Measurements from ENCODE around the gene ZNF408. TPM values are rescaled to one million over a fixed set of nuclear protein-coding genes. Genes with fewer than 3 reads are reported as not detected.

ZNF408 gene
- total RNA-seq, 1 donor from 2014 or later: 14.1 TPM

- H3K4me3 Mint-ChIP-seq: no peak overlapping the region
- no peaks in the 10 kb centered on the region for H3K27me3 Mint-ChIP-seq
- DNase-seq: no peak
- peaks cover 26% of the 10 kb centered on the region for H3K36me3 Mint-ChIP-seq (ENCODE audit: low read depth)
- peaks cover 9% of the 10 kb centered on the region for H3K4me1 Mint-ChIP-seq
- no peaks in the 10 kb centered on the region for H3K9me3 Mint-ChIP-seq
- intact Hi-C loops (cut with micrococcal nuclease): no loop called here
- H3K27ac Mint-ChIP-seq: no peak overlapping the region
Measured at GRCh38 chr11:46680164-46680760, 20.6 kb upstream of the ZNF408 start.

- intact Hi-C loops (cut with micrococcal nuclease): no loop called here
- H3K4me3 Mint-ChIP-seq: no peak overlapping the region
- peaks cover 26% of the 10 kb centered on the region for H3K36me3 Mint-ChIP-seq (ENCODE audit: low read depth)
- H3K27ac Mint-ChIP-seq: no peak overlapping the region
- H3K9me3 Mint-ChIP-seq: no peaks in the 10 kb centered on the region
- H3K27me3 Mint-ChIP-seq: no peaks in the 10 kb centered on the region
- peaks cover 7% of the 10 kb centered on the region for H3K4me1 Mint-ChIP-seq
- no peak for DNase-seq
Measured at GRCh38 chr11:46680815-46681214, 20.0 kb upstream of the ZNF408 start.

- DNase-seq: no peak
- intact Hi-C loops (cut with micrococcal nuclease): no loop called here
- H3K9me3 Mint-ChIP-seq: no peaks in the 10 kb centered on the region
- H3K27me3 Mint-ChIP-seq: no peaks in the 10 kb centered on the region
- H3K4me3 Mint-ChIP-seq: no peak overlapping the region
- H3K27ac Mint-ChIP-seq: no peak overlapping the region
- H3K4me1 Mint-ChIP-seq: peaks cover 3% of the 10 kb centered on the region
- peaks cover 24% of the 10 kb centered on the region for H3K36me3 Mint-ChIP-seq (ENCODE audit: low read depth)
Measured at GRCh38 chr11:46681814-46682213, 19.0 kb upstream of the ZNF408 start.

GRCh38 chr11:46682773-46683752 is 17.8 kb upstream of the ZNF408 start:
- intact Hi-C loops (cut with micrococcal nuclease): no loop called here
- no peak for DNase-seq
- H3K9me3 Mint-ChIP-seq: no peaks in the 10 kb centered on the region
- no peaks in the 10 kb centered on the region for H3K4me1 Mint-ChIP-seq
- H3K27ac Mint-ChIP-seq: no peak overlapping the region
- H3K27me3 Mint-ChIP-seq: no peaks in the 10 kb centered on the region
- H3K36me3 Mint-ChIP-seq (ENCODE audit: low read depth): peaks cover 24% of the 10 kb centered on the region
- no peak overlapping the region for H3K4me3 Mint-ChIP-seq

GRCh38 chr11:46684367-46684766 is 16.5 kb upstream of the ZNF408 start:
- H3K4me3 Mint-ChIP-seq: no peak overlapping the region
- DNase-seq: no peak
- no peaks in the 10 kb centered on the region for H3K27me3 Mint-ChIP-seq
- H3K36me3 Mint-ChIP-seq (ENCODE audit: low read depth): peaks cover 27% of the 10 kb centered on the region
- intact Hi-C loops (cut with micrococcal nuclease): no loop called here
- no peaks in the 10 kb centered on the region for H3K9me3 Mint-ChIP-seq
- no peak overlapping the region for H3K27ac Mint-ChIP-seq
- H3K4me1 Mint-ChIP-seq: no peaks in the 10 kb centered on the region

- intact Hi-C loops (cut with micrococcal nuclease): no loop called here
- no peaks in the 10 kb centered on the region for H3K4me1 Mint-ChIP-seq
- no peak overlapping the region for H3K27ac Mint-ChIP-seq
- H3K4me3 Mint-ChIP-seq: no peak overlapping the region
- no peak for DNase-seq
- no peaks in the 10 kb centered on the region for H3K27me3 Mint-ChIP-seq
- H3K9me3 Mint-ChIP-seq: no peaks in the 10 kb centered on the region
- peaks cover 25% of the 10 kb centered on the region for H3K36me3 Mint-ChIP-seq (ENCODE audit: low read depth)
Measured at GRCh38 chr11:46686886-46687795, 13.7 kb upstream of the ZNF408 start.

GRCh38 chr11:46690702-46691101 is 10.1 kb upstream of the ZNF408 start:
- H3K36me3 Mint-ChIP-seq (ENCODE audit: low read depth): peaks cover 37% of the 10 kb centered on the region

GRCh38 chr11:46692450-46692849 is 8.4 kb upstream of the ZNF408 start:
- peaks cover 1% of the 10 kb centered on the region for H3K4me1 Mint-ChIP-seq
- no peak overlapping the region for H3K4me3 Mint-ChIP-seq
- H3K9me3 Mint-ChIP-seq: no peaks in the 10 kb centered on the region
- DNase-seq: no peak
- H3K27ac Mint-ChIP-seq: no peak overlapping the region
- H3K36me3 Mint-ChIP-seq (ENCODE audit: low read depth): peaks cover 33% of the 10 kb centered on the region
- intact Hi-C loops (cut with micrococcal nuclease): no loop called here
- H3K27me3 Mint-ChIP-seq: no peaks in the 10 kb centered on the region

More at GRCh38 chr11:46690702-46691101, 10.1 kb upstream of the ZNF408 start:
- Mint-ChIP-seq H3K27me3 (no peaks in the 10 kb centered on the region), H3K4me1 (no peaks in the 10 kb centered on the region), H3K9me3 (no peaks in the 10 kb centered on the region), H3K4me3 (no peak overlapping the region), H3K27ac (no peak overlapping the region)
- no peak for DNase-seq
- intact Hi-C loops (cut with micrococcal nuclease): no loop called here

- DNase-seq: no peak
- intact Hi-C loops (cut with micrococcal nuclease): no loop called here
Measured at GRCh38 chr11:46693597-46694012, 7.2 kb upstream of the ZNF408 start.

GRCh38 chr11:46694072-46694471 is 6.8 kb upstream of the ZNF408 start:
- H3K27ac Mint-ChIP-seq: peak overlapping the region; percentile 49
- H3K27me3 Mint-ChIP-seq: no peaks in the 10 kb centered on the region
- DNase-seq: no peak
- H3K4me3 Mint-ChIP-seq: no peak overlapping the region
- peaks cover 16% of the 10 kb centered on the region for H3K4me1 Mint-ChIP-seq
- no peaks in the 10 kb centered on the region for H3K9me3 Mint-ChIP-seq
- intact Hi-C loops (cut with micrococcal nuclease): no loop called here
- H3K36me3 Mint-ChIP-seq (ENCODE audit: low read depth): peaks cover 27% of the 10 kb centered on the region

More at GRCh38 chr11:46693597-46694012, 7.2 kb upstream of the ZNF408 start:
- H3K4me1 Mint-ChIP-seq: peaks cover 11% of the 10 kb centered on the region
- no peaks in the 10 kb centered on the region for H3K27me3 Mint-ChIP-seq
- no peak overlapping the region for H3K27ac Mint-ChIP-seq
- H3K36me3 Mint-ChIP-seq (ENCODE audit: low read depth): peaks cover 29% of the 10 kb centered on the region
- no peaks in the 10 kb centered on the region for H3K9me3 Mint-ChIP-seq
- no peak overlapping the region for H3K4me3 Mint-ChIP-seq

GRCh38 chr11:46694607-46695006 is 6.2 kb upstream of the ZNF408 start:
- Mint-ChIP-seq H3K4me1 (peaks cover 18% of the 10 kb centered on the region), H3K27me3 (no peaks in the 10 kb centered on the region), H3K36me3 (ENCODE audit: low read depth) (peaks cover 25% of the 10 kb centered on the region), H3K4me3 (no peak overlapping the region), H3K9me3 (no peaks in the 10 kb centered on the region), H3K27ac (no peak overlapping the region)
- DNase-seq: no peak
- intact Hi-C loops (cut with micrococcal nuclease): no loop called here

GRCh38 chr11:46695345-46696211 is 5.3 kb upstream of the ZNF408 start:
- peaks cover 2% of the 10 kb centered on the region for H3K27me3 Mint-ChIP-seq
- intact Hi-C loops (cut with micrococcal nuclease): no loop called here
- H3K27ac Mint-ChIP-seq: no peak overlapping the region
- peaks cover 27% of the 10 kb centered on the region for H3K36me3 Mint-ChIP-seq (ENCODE audit: low read depth)
- no peak overlapping the region for H3K4me3 Mint-ChIP-seq
- H3K9me3 Mint-ChIP-seq: peaks cover 2% of the 10 kb centered on the region
- peaks cover 21% of the 10 kb centered on the region for H3K4me1 Mint-ChIP-seq
- DNase-seq: no peak

- Mint-ChIP-seq H3K27me3 (peaks cover 3% of the 10 kb centered on the region), H3K9me3 (peaks cover 3% of the 10 kb centered on the region), H3K4me1 (peaks cover 24% of the 10 kb centered on the region), H3K36me3 (ENCODE audit: low read depth) (peaks cover 28% of the 10 kb centered on the region), H3K27ac (no peak overlapping the region), H3K4me3 (no peak overlapping the region)
- intact Hi-C loops (cut with micrococcal nuclease): no loop called here
- DNase-seq: no peak
Measured at GRCh38 chr11:46696212-46696558, 4.6 kb upstream of the ZNF408 start.
